Occipital lobe (tissue), 2 donors: ENCODE data around the gene ITPR2. TPM values are rescaled to one million over a fixed set of nuclear protein-coding genes. Genes with fewer than 3 reads are reported as not detected.
"Not testable (repeated sequence)": the region's sequence is repeated elsewhere in the genome, so short reads cannot be mapped to it uniquely, and the experiment has no call there.

Source experiments
- DNase-seq: peaks from one replicate; lab custom pipeline; 2025; lab: John Stamatoyannopoulos, UW
- total RNA-seq: library from RNA; depleted of rRNA; stranded (reverse); fragments of >200 nt; gene quantifications from one replicate; pipeline ENCODE4 v1.2.3, GENCODE V29; 2014

Gene ITPR2
- total RNA-seq, 1 donor from 2014 or later: 31.0 TPM

DNA sequence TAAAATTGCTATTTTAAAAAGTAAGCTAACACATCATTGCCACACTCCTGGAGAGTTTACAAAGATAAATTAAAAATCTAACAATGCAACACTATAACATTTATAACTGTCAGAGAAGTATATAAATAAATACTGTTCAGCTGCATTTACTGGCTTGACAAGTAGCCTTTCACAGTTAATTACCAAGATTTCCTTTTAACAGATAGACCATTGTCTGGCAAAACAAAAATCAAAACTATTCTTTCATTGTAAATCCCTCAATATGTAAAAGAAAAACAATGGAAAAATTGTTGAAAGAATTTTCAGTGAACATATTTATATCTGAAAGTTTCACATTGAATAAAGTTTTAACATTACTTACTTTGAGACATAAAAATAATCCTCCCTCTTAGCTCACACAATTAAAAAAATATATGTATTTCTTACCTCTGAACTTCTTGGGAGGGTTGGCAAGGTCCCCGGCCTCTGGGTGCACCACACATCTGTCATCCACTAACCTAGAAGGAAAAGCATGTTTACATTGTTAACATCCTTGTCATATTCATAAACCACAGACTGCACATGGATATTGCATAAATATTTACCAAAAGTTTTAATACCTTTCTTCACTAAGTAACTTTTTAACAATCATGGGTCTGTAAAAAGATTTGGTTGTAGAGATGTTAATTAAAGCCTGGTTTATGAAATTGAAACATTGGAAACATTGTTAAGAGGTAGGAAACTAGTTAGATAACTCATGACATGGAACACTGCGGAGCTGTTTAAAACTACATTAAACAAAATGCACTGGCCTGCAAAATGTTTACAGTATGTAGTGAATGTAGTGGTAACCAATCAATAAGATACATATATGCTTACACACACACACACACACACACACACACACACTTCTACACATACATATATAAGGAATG is 43.0 kb downstream of the ITPR2 start:
- no peak for DNase-seq

GRCh38 chr12:26786865-26787514 is 46.0 kb downstream of the ITPR2 start:
- DNase-seq: no peak

DNA sequence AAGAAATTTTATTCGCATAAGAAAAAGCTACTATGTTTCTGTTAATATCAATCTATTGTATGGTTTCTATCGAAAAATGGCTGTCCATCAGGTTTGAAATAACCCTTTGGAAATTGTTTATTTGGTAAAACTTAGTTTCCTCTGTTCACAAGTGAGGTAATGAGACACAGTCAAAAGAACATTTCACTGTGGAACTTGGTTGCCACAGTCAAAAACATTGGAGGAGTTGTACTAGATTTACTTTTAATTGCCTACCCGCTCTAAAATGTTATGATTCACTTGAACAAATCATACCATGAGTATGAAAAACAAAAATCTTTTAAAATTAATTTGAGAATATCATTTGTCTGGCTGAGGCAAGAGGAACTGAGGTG is 46.5 kb downstream of the ITPR2 start:
- no peak for DNase-seq

- not testable (repeated sequence) for DNase-seq
Observed at GRCh38 chr12:26783816-26784379, 49.1 kb downstream of the ITPR2 start.

- DNase-seq: no peak
Observed at GRCh38 chr12:26783131-26783526, 49.9 kb downstream of the ITPR2 start.

DNA sequence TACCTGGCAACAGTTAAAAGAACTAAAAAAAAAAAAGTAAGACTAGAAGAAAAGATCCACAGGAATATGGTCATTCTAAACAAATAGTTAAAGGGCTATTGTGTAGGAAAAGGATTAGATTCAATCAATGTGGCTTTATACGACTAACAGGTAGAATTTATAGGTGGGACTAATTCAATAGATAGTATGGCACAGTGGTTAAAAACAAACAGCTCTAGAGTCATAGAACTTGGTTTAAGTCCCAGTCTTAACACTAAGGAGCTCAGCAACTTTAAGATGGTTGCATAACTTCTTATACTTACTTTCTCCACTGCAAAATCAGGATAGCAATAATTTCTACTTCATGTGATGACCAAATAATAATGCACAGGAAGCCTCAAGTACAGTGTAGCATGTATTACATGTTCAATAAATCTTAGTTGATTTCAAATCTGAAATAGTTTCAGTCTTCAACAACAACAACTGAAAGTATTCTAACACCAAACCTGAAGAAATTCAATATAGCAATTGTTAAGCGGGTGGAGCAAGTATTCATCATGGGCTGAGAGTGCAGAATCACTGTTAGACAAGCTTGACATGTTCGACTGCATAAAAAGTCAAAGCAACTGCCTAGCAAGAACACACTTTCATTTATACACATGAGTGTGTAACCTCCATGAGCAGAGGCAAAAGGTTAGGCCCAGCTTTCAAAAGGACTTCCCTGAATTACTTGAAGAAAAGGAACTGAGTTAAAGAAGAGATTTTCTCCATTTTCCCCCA is 50.4 kb downstream of the ITPR2 start:
- no peak for DNase-seq

DNA sequence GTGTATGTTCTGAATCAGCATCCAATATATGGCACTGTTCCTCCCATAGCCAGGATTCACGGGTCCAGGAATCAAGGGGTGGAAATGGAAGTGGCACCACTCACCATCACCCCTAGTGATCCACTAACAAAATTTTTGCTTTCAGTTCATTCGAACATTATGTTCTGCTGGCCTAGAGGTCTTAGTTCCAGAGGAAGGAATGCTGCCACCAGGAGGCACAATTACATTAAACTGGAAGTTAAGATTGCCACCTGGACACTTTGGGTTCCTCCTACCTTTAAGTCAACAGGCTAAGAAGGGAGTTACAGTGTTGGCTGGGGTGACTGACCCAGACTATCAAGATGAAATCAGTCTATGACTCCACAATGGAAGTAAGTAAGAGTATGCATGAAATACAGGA is 52.3 kb downstream of the ITPR2 start:
- not testable (repeated sequence) for DNase-seq

- DNase-seq: not testable (repeated sequence)
Observed at GRCh38 chr12:26778173-26778775, 54.7 kb downstream of the ITPR2 start.

DNA sequence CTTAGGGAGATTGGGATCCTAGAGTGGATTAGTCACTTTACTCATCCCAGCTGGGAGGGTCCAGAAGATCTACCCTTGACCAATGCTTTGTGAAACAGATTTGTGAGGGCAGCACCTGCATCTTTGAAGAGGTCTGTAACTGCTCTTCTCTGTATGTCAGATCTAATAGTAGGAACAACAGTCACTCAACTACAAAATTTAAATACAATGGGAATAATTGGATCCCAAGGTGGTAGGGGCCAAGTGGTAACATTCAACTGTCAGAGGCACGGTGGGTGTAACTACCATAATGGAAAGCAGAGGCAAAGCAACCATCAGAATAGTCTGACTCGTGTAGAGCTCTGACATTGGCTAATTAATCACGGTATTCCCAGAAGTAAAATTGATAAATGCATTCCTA is 55.8 kb downstream of the ITPR2 start:
- no peak for DNase-seq

GRCh38 chr12:26775991-26776390 is 57.0 kb downstream of the ITPR2 start:
- not testable (repeated sequence) for DNase-seq

DNA sequence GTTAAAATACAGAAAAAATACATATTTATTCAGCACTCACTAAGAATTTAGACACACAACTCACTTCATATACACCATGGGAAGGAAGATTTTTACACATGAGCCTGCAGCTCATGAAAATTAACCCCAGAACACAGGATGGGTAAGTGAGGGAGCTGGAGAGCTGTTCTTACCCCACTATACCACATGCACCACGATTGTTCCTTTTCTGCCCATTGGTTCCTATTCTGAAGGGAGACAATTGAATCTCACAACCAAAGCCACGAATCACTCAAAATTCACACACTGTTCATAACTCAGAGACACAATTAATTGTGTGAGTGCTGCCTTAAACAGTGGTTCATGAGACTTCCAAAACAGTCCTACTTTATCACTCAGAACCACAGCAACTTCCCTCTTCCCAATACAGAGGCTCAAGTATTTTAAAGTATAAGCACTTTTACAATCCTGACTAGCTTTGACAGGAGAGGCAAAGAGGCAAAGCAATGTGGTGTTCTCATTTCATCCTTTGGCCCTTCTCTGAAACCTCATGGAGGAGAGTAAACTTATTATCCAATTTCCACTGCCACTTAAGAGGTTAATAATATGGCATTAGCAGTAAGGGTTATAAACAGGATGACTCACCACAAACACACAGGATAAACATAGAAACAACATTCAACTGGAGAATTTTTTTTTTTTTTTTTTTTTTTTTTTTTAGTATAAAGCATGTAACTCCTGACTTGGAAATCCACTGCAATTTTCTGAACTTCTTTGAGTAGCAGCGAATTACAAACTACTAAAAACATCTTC is 59.5 kb downstream of the ITPR2 start:
- DNase-seq: no peak

GRCh38 chr12:26771861-26772260 is 61.1 kb downstream of the ITPR2 start:
- no peak for DNase-seq

- DNase-seq: no peak
Observed at GRCh38 chr12:26770239-26771070, 62.5 kb downstream of the ITPR2 start.

- DNase-seq: no peak
Observed at GRCh38 chr12:26769611-26770010, 63.4 kb downstream of the ITPR2 start.

DNA sequence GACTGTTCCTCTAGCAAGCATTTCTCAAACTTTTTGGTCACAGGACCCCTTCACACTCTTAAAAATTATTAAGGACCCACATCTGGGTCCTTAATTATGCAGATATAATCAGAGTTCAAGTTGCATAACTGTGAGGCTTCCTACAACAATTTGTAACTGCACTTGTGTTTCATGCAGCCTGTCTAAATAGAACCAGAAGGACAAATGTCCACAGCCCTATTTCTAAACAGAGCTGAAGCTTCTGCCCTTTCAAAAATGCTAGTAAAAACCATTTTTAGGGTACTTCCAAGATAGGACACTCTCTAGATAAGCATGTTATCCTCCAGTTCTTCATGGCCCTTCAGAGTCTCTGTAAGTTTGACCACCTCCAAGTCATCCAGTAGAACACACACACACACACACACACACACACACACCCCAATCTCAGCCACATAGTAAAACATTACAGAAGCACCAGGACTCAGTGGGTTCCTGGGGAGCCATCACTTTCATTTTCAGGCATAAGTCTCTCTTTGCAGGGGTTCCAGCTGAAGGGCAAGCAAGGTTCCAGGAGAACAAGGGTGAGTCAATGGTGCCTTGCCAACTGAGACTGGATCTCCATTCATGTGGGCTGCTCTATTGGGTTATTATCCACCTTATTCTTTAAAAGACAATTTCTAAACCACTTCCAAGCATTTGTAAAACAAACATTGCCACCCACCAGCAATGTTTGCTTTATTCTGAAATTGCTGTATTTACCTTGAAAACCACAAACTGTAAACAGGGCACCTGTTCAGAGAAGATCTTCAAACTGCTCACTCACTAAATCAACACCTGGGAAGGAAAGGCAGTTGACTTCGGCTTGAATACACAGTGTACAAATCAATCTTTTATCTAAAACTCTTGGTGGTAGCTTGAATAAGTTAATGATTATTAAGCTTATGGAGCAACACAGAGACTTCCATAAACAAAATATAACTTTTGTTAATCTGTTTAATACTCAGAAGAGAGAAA is 64.1 kb downstream of the ITPR2 start:
- no peak for DNase-seq

- no peak for DNase-seq
Observed at GRCh38 chr12:26767865-26768264, 65.1 kb downstream of the ITPR2 start.

- no peak for DNase-seq
Observed at GRCh38 chr12:26767116-26767515, 65.9 kb downstream of the ITPR2 start.

- no peak for DNase-seq
Observed at GRCh38 chr12:26762186-26762585, 70.8 kb downstream of the ITPR2 start.
